Measurements from ENCODE around the gene LRRC4C. TPM values are rescaled to one million over a fixed set of nuclear protein-coding genes. Genes with fewer than 3 reads are reported as not detected.

The LRRC4C gene
- total and polyA plus RNA-seq, 10 of the 15 experiments (the other 5 are each of a cell fraction or from before 2014, with no cell fraction given) = 1.5 TPM; not detected in 9

DNA sequence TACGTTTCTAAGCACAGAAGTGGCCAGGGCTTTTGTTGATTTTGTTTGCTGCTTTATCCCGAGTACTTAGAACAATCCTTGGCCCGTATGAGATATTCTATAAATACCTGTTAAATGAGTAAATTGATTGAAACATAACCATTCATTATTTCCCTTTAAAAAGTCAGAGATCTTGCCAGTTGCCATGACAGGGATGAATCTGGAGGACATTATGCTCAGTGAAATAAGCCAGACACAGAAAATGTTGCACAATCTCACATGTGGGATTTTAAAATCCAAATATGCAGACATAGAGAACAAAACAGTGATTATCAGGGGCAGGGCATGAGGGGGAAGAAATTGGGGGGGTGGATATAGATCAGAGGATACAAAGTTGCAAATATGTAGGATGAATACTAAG lies 1240.1 kb downstream of the LRRC4C start:
- Histone ChIP-seq H3K9ac (ENCODE audit: control insufficient read depth, insufficient read depth, low read length) (no peak overlapping the region), H3K27ac (ENCODE audit: control insufficient read depth, insufficient read depth) (no peak overlapping the region), H3K4me1 (ENCODE audit: control insufficient read depth, insufficient read depth, low read length) (no peaks in the 10 kb centered on the region), H3K4me2 (ENCODE audit: control insufficient read depth, insufficient read depth) (no peak overlapping the region), H2AFZ (ENCODE audit: control insufficient read depth, low read depth, low read length) (no peak overlapping the region), H3K9me3 (replicated peaks; ENCODE audit: control insufficient read depth, insufficient read depth, low read length) (no peaks in the 10 kb centered on the region), H3K4me3 (no peak overlapping the region), H4K20me1 (ENCODE audit: control insufficient read depth, insufficient read depth) (no peaks in the 10 kb centered on the region), H3K27me3 (replicated peaks in 1 of 2; ENCODE audit: control insufficient read depth in 2 of 2, insufficient read depth in 2 of 2, low read length in 1 of 2) (no peaks in the 10 kb centered on the region), H3K79me2 (ENCODE audit: control insufficient read depth, insufficient read depth, low read length) (no peaks in the 10 kb centered on the region), H3K36me3 (ENCODE audit: control insufficient read depth in 2 of 2, insufficient read depth in 2 of 2, low read length in 1 of 2) (no peaks in the 10 kb centered on the region)
- ATAC-seq (no peak), DNase-seq (ENCODE audit: low read depth, low spot score) (no peak), FAIRE-seq (no peak)
- in situ Hi-C loops (cut with MboI) (no loop called here), intact Hi-C loops (cut with micrococcal nuclease; ENCODE audit: unreplicated experiment) (no loop called here)
- BruUV-seq (replicated peaks) = no TSS peak
- SMC1A ChIA-PET (ENCODE audit: uncharacterized antibody, unreplicated experiment) = no interaction called here
- CTCF ChIA-PET = no interaction called here
- WGBS (ENCODE audit: insufficient coverage, insufficient replicate concordance, low lambda C conversion rate, missing lambda C conversion rate) = 17% methylated on average over 3 of the region's 3 CpGs
- TF ChIP-seq TCF7 (IDR thresholded peaks at IDR 0.05; ENCODE audit: borderline replicate concordance) (no peak), JUNB (IDR thresholded peaks at IDR 0.05) (no peak), POU2F2 (IDR thresholded peaks at IDR 0.05; ENCODE audit: borderline replicate concordance, low read depth, low read length) (no peak), EED (IDR thresholded peaks at IDR 0.05; ENCODE audit: low read depth) (no peak), HDAC2 (IDR thresholded peaks at IDR 0.05) (no peak), RELA (IDR thresholded peaks at IDR 0.05; ENCODE audit: borderline replicate concordance, partially characterized antibody) (no peak)
- TF ChIP-seq, protein P1, sequence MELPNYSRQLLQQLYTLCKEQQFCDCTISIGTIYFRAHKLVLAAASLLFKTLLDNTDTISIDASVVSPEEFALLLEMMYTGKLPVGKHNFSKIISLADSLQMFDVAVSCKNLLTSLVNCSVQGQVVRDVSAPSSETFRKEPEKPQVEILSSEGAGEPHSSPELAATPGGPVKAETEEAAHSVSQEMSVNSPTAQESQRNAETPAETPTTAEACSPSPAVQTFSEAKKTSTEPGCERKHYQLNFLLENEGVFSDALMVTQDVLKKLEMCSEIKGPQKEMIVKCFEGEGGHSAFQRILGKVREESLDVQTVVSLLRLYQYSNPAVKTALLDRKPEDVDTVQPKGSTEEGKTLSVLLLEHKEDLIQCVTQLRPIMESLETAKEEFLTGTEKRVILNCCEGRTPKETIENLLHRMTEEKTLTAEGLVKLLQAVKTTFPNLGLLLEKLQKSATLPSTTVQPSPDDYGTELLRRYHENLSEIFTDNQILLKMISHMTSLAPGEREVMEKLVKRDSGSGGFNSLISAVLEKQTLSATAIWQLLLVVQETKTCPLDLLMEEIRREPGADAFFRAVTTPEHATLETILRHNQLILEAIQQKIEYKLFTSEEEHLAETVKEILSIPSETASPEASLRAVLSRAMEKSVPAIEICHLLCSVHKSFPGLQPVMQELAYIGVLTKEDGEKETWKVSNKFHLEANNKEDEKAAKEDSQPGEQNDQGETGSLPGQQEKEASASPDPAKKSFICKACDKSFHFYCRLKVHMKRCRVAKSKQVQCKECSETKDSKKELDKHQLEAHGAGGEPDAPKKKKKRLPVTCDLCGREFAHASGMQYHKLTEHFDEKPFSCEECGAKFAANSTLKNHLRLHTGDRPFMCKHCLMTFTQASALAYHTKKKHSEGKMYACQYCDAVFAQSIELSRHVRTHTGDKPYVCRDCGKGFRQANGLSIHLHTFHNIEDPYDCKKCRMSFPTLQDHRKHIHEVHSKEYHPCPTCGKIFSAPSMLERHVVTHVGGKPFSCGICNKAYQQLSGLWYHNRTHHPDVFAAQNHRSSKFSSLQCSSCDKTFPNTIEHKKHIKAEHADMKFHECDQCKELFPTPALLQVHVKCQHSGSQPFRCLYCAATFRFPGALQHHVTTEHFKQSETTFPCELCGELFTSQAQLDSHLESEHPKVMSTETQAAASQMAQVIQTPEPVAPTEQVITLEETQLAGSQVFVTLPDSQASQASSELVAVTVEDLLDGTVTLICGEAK (IDR thresholded peaks at IDR 0.05; ENCODE audit: borderline replicate concordance) = no peak
- RAD21 ChIA-PET (ENCODE audit: unreplicated experiment) = no interaction called here
- POLR2A ChIA-PET = no interaction called here
